Skeletal muscle tissue (tissue), 4 donors: ENCODE results near the gene ALX3. TPM values are rescaled to one million over a fixed set of nuclear protein-coding genes. Genes with fewer than 3 reads are reported as not detected.

ENCODE experiments used
- H3K27ac ChIP-seq: one replicate; pipeline ENCODE4 v1.7.0; 2013; ENCODE audit warnings: mild to moderate bottlenecking, low read depth, low read length, inconsistent platforms
- H3K27me3 ChIP-seq, 3 donors: one replicate each; pipeline ENCODE4 v1.7.0; 2013; ENCODE audit warnings: low read length in 3 of 3; ENCODE audit not compliant: control insufficient read depth in 3 of 3, insufficient read depth in 3 of 3
- H3K36me3 ChIP-seq, 3 donors: one replicate each; pipeline ENCODE4 v1.7.0; 2013; ENCODE audit warnings: low read length in 3 of 3; ENCODE audit not compliant: control insufficient read depth in 3 of 3, insufficient read depth in 3 of 3
- H3K4me1 ChIP-seq, 3 donors: one replicate each; pipeline ENCODE4 v1.7.0; 2013; ENCODE audit warnings: low read length in 3 of 3, mild to moderate bottlenecking in 3 of 3; ENCODE audit not compliant: control insufficient read depth in 3 of 3, insufficient read depth in 3 of 3
- H3K4me3 ChIP-seq, 3 donors: one replicate each; pipeline ENCODE4 v1.7.0; 2013; ENCODE audit warnings: low read length in 3 of 3
- H3K9ac ChIP-seq, 3 donors: one replicate each; pipeline ENCODE4 v1.7.0; 2013; ENCODE audit warnings: low read length in 3 of 3, mild to moderate bottlenecking in 3 of 3, moderate library complexity in 2 of 3, low read depth in 1 of 3
- H3K9me3 ChIP-seq, 3 donors: one replicate each; pipeline ENCODE4 v1.7.0; 2013; ENCODE audit warnings: low read length in 3 of 3; ENCODE audit not compliant: control insufficient read depth in 3 of 3
- total RNA-seq: library from RNA; depleted of rRNA; stranded (reverse); fragments of >200 nt; gene quantifications from one replicate; pipeline ENCODE4 v1.2.3, GENCODE V29; 2014
- donor health status: Osteomylitis.

ALX3 gene
- total RNA-seq, 1 donor from 2014 or later: not detected

DNA sequence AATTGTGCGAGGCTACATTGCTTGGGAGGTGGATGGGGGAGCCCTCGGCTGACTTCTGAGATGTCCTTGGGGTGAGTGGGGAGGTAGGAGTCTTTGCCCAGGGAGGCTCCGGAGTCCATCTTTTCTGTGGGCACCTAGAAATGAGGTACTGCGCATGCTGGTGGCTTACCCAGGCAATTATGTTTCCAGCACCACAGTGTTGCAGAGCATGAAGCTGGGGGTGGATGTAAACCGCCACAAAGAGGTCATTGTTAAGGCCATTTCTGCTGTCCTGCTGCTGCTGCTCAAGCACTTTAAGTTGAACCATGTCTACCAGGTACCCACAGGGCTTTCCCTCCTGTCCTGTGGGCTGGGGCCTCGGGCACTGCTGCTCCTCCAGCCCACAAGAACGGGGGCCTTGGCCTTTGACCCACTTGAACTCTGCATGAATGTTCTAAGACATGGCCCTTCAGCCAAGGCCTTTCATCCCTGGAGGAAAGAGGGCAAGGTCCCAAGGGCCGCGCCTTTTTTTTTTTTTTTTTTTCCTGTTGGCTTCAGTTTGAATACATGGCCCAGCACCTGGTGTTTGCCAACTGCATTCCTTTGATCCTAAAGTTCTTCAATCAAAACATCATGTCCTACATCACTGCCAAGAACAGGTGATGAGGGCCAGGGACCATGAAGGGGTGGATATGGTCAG, 21.4 kb downstream of the ALX3 start:
- H3K27ac ChIP-seq: no peak overlapping the region
- no peak overlapping the region for H3K4me3 ChIP-seq
- peak overlapping the region in 1 of 3 donors; percentile 25 for H3K9ac ChIP-seq
- H3K36me3 ChIP-seq: peaks cover 81 to 88% (median 88%) of the 10 kb centered on the region in 3 donors
- peaks cover 11 to 20% (median 14%) of the 10 kb centered on the region in 3 donors for H3K4me1 ChIP-seq
- no peaks in the 10 kb centered on the region for H3K27me3 ChIP-seq
- no peaks in the 10 kb centered on the region for H3K9me3 ChIP-seq

DNA sequence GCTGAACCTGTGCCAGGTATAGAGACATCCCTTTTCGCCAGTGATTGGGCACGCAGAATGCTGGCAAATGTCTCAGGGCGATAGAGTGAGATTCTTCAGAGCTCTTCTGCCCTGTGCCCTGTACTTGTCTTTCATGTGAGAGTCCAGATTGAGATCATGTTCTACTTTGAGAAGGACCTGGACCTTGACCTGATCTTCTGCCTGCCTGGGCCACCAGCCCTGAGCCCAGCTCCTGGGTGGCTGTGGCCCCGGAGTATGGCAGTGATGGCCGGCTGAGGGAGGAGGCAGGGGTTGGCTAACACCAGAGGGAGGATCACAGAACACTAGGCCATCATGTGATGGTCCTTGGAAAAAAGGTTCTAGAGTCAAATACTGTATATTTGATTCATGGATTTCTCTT, 22.2 kb downstream of the ALX3 start:
- no peak overlapping the region for H3K4me3 ChIP-seq
- H3K36me3 ChIP-seq: peaks cover 82 to 88% (median 88%) of the 10 kb centered on the region in 3 donors
- no peaks in the 10 kb centered on the region for H3K27me3 ChIP-seq
- peaks cover 4 to 18% (median 14%) of the 10 kb centered on the region in 3 donors for H3K4me1 ChIP-seq
- H3K9ac ChIP-seq: no peak overlapping the region
- H3K27ac ChIP-seq: no peak overlapping the region
- H3K9me3 ChIP-seq: no peaks in the 10 kb centered on the region

DNA sequence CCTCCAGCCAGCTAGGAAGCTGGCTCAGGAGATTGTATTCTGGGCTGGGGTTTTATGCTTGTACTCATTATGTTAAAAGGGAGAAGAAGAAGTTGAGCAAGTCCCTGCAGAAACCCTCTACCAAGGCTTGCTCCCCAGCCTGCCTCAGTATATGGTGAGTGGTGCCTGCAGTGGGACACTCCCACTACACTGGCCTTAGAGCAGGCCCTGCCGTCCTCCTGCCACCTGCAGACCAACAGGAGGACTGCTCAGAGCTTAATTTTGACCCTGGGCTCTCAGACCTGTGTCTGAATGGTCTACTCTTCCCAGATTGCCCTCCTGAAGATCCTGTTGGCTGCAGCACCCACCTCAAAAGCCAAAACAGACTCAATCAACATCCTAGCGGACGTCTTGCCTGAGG, 23.0 kb downstream of the ALX3 start:
- H3K9ac ChIP-seq: no peak overlapping the region
- H3K4me1 ChIP-seq: peaks cover 4 to 18% (median 14%) of the 10 kb centered on the region in 3 donors
- peaks cover 82 to 90% (median 90%) of the 10 kb centered on the region in 3 donors for H3K36me3 ChIP-seq
- no peak overlapping the region for H3K4me3 ChIP-seq
- no peak overlapping the region for H3K27ac ChIP-seq
- no peaks in the 10 kb centered on the region for H3K9me3 ChIP-seq
- H3K27me3 ChIP-seq: no peaks in the 10 kb centered on the region

- no peak overlapping the region for H3K27ac ChIP-seq
- H3K9me3 ChIP-seq: no peaks in the 10 kb centered on the region
- no peak overlapping the region for H3K9ac ChIP-seq
- H3K36me3 ChIP-seq: peaks cover 84 to 92% (median 90%) of the 10 kb centered on the region in 3 donors
- no peaks in the 10 kb centered on the region for H3K27me3 ChIP-seq
- H3K4me1 ChIP-seq: peaks cover 0 to 2% (median under 1%) of the 10 kb centered on the region in 3 donors
- H3K4me3 ChIP-seq: no peak overlapping the region
These were observed 27.5 kb downstream of the ALX3 start for GRCh38 chr1:110043016-110043415.

DNA sequence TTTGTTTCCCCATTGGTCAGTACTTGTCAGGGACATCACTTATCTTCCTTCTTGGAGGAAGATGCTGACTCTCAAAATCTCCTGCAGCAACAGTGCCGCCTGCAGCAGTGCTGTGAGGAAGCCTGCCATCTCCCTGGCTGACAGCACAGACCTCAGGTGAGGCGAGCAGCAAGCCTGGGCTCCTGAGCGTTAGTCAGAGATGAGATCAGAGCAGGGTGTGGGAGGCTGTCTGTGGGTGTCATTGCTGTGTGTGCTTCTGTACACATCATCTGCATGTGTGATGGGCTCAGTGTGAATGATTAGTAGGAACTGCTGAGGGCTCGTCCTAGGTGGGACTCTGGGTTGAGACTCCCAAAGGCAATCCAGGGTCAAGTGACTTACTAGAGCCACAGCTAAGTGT, 29.9 kb downstream of the ALX3 start:
- no peaks in the 10 kb centered on the region for H3K9me3 ChIP-seq
- no peak overlapping the region for H3K9ac ChIP-seq
- peaks cover 3 to 8% (median 8%) of the 10 kb centered on the region in 3 donors for H3K4me1 ChIP-seq
- no peak overlapping the region for H3K4me3 ChIP-seq
- no peaks in the 10 kb centered on the region for H3K27me3 ChIP-seq
- no peak overlapping the region for H3K27ac ChIP-seq
- H3K36me3 ChIP-seq: peaks cover 68 to 78% (median 75%) of the 10 kb centered on the region in 3 donors

DNA sequence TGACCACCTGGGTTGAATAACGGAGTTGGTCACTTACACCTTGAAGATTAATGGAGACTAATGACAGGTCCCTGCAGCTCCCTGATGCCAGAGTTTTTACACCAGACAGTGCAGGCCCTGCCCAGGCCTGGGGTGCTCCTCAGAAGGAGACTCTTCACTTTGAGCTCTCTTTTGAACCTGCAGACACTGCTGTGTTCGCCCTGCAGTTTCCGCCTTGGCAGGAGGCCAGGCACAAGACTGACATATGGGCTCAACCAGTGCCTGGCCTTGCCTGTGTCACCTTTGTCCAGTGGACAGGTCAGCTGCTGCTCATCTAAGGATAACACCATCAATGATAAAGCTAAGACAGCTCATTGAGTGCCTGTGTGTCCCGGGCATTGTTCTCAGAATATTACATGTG, 30.8 kb downstream of the ALX3 start:
- Histone ChIP-seq H3K27ac (no peak overlapping the region), H3K27me3 (no peaks in the 10 kb centered on the region), H3K9ac (no peak overlapping the region), H3K4me3 (no peak overlapping the region), H3K36me3 (peaks cover 59 to 68% (median 67%) of the 10 kb centered on the region in 3 donors), H3K4me1 (peaks cover 8 to 18% (median 14%) of the 10 kb centered on the region in 3 donors), H3K9me3 (no peaks in the 10 kb centered on the region)

GRCh38 chr1:110038271-110038670, 32.2 kb downstream of the ALX3 start:
- no peak overlapping the region for H3K9ac ChIP-seq
- no peak overlapping the region for H3K27ac ChIP-seq
- no peak overlapping the region for H3K4me3 ChIP-seq
- no peaks in the 10 kb centered on the region for H3K9me3 ChIP-seq
- H3K4me1 ChIP-seq: peaks cover 8 to 18% (median 17%) of the 10 kb centered on the region in 3 donors
- no peaks in the 10 kb centered on the region for H3K27me3 ChIP-seq
- peaks cover 48 to 56% (median 54%) of the 10 kb centered on the region in 3 donors for H3K36me3 ChIP-seq

GRCh38 chr1:110035236-110035752, 35.2 kb downstream of the ALX3 start:
- Histone ChIP-seq H3K9me3 (no peaks in the 10 kb centered on the region), H3K4me3 (peak overlapping the region; percentile 70 to 84 (median 83)), H3K9ac (peak overlapping the region; percentile 88 to 95 (median 89)), H3K27me3 (no peaks in the 10 kb centered on the region), H3K36me3 (peaks cover 19 to 27% (median 25%) of the 10 kb centered on the region in 3 donors), H3K4me1 (peaks cover 8 to 18% (median 17%) of the 10 kb centered on the region in 3 donors), H3K27ac (peak overlapping the region; percentile 88)

DNA sequence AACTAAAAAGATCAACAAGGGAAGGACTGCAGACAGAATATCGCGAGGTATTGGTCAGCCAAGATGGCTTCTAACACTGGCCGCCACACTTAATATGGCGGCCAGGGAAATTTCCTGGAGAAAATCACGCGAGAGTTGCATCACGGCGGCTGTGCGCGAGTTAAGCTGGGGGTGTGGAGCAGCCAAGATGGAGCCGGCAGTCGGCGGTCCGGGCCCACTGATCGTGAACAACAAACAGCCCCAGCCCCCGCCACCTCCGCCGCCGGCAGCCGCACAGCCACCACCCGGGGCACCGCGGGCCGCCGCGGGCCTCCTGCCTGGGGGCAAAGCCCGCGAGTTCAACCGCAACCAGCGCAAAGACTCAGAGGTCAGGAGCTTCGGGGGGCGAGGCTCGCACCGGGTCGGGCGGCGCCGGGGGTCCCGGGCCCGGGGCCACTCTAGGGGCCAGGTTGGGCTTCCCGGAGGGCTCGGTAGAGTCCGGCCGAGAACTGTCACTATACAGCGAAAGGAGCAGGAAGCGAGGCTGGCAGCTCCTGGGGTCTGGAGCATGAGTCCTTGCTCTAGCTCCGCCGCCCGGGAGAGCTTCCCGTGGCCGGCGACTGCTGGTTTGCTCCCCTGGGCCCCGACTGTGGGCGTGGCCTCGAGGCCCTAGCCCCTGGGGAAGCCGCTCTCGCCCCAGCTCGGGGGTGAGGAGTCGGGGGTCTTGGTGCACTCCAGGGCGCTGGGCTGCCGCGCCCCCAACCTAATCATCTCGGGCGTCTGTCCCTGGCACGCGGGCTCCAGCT, 35.8 kb downstream of the ALX3 start, which contains the start of gene STRIP1:
TSS of gene STRIP1 (plus strand) at position 174 of the 785 bp plus-strand sequence. CDS start at position 188, 14 bp downstream.
- Histone ChIP-seq H3K9me3 (no peaks in the 10 kb centered on the region), H3K4me1 (peaks cover 8 to 18% (median 17%) of the 10 kb centered on the region in 3 donors), H3K4me3 (peak within 1 kb of the TSS; percentile 70 to 84 (median 83)), H3K27ac (peak within 1 kb of the TSS; percentile 88), H3K36me3 (peaks cover 17 to 22% (median 20%) of the 10 kb centered on the region in 3 donors), H3K27me3 (no peaks in the 10 kb centered on the region), H3K9ac (peak within 1 kb of the TSS; percentile 88 to 95 (median 89))
